ENCODE measurements around the gene PLEKHA7. TPM values are rescaled to one million over a fixed set of nuclear protein-coding genes. Genes with fewer than 3 reads are reported as not detected.

The PLEKHA7 gene
- polyA plus RNA-seq, 1 experiment: 0.05 TPM

DNA sequence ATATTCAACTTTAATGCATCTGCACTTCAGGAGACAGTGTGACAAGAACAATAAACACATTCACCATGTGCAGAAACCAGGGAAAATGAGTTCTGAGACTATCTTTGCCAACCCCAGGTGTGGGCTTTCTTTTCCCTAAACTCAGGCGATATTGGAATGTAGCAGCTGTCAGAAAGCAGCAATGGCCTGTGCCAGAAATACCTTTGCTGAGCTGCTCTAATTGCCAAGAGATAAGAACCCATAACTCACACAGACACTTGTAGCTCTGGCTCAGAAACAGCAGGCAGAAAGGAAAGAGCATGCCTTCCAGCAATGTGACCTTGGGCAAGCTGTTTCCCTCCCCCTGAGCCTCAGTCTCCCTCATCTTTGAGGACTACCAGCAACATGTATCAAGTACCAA lies 77.6 kb downstream of the PLEKHA7 start:
- Histone ChIP-seq H3K27ac (ENCODE audit: low read depth, low read length) (no peak overlapping the region), H3K9me3 (ENCODE audit: control insufficient read depth, insufficient read depth, low read length) (no peaks in the 10 kb centered on the region), H3K4me3 (ENCODE audit: low read depth, low read length) (no peak overlapping the region), H3K27me3 (ENCODE audit: control insufficient read depth, insufficient read depth, low read length) (peaks cover 8% of the 10 kb centered on the region)
- ChIA-PET POLR2A (no interaction called here), CTCF (interaction anchor here (0.6 to 1.6 kb wide), 7 partner anchors 13 to 1264 kb away, joined by 3 to 9 read pairs (median 6); no protein-coding TSS in a partner anchor)
- TF ChIP-seq, protein P1, sequence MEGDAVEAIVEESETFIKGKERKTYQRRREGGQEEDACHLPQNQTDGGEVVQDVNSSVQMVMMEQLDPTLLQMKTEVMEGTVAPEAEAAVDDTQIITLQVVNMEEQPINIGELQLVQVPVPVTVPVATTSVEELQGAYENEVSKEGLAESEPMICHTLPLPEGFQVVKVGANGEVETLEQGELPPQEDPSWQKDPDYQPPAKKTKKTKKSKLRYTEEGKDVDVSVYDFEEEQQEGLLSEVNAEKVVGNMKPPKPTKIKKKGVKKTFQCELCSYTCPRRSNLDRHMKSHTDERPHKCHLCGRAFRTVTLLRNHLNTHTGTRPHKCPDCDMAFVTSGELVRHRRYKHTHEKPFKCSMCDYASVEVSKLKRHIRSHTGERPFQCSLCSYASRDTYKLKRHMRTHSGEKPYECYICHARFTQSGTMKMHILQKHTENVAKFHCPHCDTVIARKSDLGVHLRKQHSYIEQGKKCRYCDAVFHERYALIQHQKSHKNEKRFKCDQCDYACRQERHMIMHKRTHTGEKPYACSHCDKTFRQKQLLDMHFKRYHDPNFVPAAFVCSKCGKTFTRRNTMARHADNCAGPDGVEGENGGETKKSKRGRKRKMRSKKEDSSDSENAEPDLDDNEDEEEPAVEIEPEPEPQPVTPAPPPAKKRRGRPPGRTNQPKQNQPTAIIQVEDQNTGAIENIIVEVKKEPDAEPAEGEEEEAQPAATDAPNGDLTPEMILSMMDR (IDR thresholded peaks at IDR 0.05; ENCODE audit: low read depth, low read length): no peak
- no peak for DNase-seq (ENCODE audit: low read depth, low spot score)

DNA sequence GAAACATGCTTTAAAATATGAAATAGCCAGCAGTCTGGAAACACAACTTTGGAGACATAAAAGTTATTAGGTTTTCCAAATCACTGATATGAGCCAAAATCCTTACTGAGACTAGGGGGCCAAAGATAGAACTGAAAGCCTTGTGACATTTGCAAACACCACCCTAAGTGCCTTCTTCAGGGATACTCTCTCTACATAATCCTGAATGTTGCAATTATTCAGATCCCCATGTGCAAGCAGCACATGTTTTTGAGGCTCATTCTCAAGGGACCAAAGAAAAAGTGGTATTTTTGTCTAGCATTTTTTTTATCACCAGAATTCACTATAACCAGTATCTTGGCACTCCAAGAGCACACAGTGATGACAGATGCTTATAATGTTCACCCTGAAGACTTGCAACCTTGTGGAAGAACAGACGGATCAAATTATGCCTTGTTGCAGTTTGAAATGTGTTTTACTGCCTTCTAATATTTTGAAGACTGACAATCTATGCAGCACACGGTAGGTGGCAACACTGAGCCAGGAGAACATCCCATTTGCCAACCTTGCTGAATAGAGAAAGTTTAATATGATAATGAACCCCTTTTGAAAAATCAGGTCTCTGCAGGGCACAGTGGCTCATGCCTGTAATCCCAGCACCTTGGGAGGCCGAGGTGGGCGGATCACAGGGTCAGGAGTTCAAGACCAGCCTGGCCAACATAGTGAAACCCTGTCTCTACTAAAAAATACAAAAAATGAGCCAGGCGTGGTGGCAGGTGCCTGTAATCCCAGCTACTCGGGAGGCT lies 78.5 kb downstream of the PLEKHA7 start:
- no peak overlapping the region for H3K4me3 ChIP-seq (ENCODE audit: low read depth, low read length)
- DNase-seq (ENCODE audit: low read depth, low spot score): peak; percentile 4
- H3K9me3 ChIP-seq (ENCODE audit: control insufficient read depth, insufficient read depth, low read length): no peaks in the 10 kb centered on the region
- POLR2A ChIA-PET: no interaction called here
- CTCF ChIA-PET: interaction anchor here (0.7 to 1.6 kb wide), 2 partner anchors 13 to 127 kb away, joined by 7 to 8 read pairs; no protein-coding TSS in a partner anchor
- no peak overlapping the region for H3K27ac ChIP-seq (ENCODE audit: low read depth, low read length)
- TF ChIP-seq, protein P1 (IDR thresholded peaks at IDR 0.05; ENCODE audit: low read depth, low read length): peak; percentile 80
- H3K27me3 ChIP-seq (ENCODE audit: control insufficient read depth, insufficient read depth, low read length): peaks cover 8% of the 10 kb centered on the region

DNA sequence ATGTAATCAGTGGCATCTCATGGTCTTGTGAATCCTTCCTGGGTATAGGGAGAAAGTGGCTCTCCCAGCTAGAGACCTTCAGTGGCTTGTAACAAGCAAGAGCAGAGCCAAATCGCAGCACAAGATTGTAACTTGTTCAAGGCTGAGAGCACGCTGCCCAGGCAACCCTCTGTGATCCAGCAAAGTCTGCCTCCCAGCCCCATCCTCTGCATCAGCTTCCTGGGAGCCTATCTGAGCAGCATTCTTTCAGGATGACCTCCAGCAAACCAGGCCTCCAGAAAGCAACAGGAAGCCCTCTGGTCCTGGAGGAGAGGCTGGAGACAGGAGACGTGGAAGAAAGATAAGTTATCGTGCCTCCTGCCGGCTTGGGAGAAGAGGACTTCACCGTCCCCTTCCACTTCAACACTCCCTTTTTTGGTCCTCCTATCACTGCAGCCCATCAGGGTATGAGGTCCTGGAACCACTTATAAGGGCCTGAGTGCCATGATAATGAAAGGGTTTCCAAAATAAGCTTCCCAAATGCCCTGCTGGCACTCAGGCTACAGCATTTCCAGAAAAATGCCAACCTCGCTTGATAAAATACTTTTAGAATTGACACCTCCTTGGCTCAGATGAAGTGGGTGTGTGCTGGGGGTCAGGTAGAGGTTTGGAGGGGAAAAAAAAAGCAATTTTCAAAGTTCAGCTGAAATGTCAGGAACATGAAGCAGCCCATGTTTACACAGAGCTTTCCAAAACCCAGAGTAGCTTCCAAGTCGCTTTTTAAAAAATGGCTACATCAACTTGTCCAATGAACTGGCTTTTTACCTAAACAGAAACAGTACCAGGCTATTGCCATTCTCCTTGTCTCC lies 80.2 kb downstream of the PLEKHA7 start:
- Histone ChIP-seq H3K27ac (ENCODE audit: low read depth, low read length) (no peak overlapping the region), H3K9me3 (ENCODE audit: control insufficient read depth, insufficient read depth, low read length) (no peaks in the 10 kb centered on the region), H3K27me3 (ENCODE audit: control insufficient read depth, insufficient read depth, low read length) (peaks cover 8% of the 10 kb centered on the region), H3K4me3 (ENCODE audit: low read depth, low read length) (no peak overlapping the region)
- POLR2A ChIA-PET: interaction anchor here (0.6 kb wide), 1 partner anchor 1639 kb away, joined by 9 read pairs; no protein-coding TSS in a partner anchor
- TF ChIP-seq, protein P1 (IDR thresholded peaks at IDR 0.05; ENCODE audit: low read depth, low read length): no peak
- CTCF ChIA-PET: interaction anchor here (0.6 to 1.2 kb wide), 2 partner anchors 114 to 129 kb away, joined by 3 read pairs; no protein-coding TSS in a partner anchor
- no peak for DNase-seq (ENCODE audit: low read depth, low spot score)

DNA sequence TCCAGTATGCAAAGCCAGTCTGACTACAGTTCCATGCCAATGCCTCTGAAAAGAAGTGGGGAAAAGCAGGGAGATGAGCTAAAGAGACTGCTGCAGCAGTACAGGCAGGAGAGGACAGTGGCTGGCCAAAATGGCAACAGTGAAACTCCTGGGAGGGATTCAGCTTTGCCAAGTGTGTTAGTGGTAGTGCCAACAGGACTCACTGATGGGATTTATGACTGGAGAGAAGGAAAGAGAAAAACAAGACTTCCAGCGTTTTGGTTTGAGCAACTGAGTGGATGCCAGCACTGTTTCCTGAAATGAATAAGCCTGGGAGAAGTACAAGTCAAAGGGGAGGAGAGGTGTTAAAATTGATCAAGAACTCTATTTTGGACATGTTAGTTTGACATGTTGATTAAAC lies 80.9 kb downstream of the PLEKHA7 start:
- POLR2A ChIA-PET: no interaction called here
- H3K27me3 ChIP-seq (ENCODE audit: control insufficient read depth, insufficient read depth, low read length): peaks cover 8% of the 10 kb centered on the region
- H3K27ac ChIP-seq (ENCODE audit: low read depth, low read length): no peak overlapping the region
- DNase-seq (ENCODE audit: low read depth, low spot score): no peak
- TF ChIP-seq, protein P1 (IDR thresholded peaks at IDR 0.05; ENCODE audit: low read depth, low read length): no peak
- H3K9me3 ChIP-seq (ENCODE audit: control insufficient read depth, insufficient read depth, low read length): no peaks in the 10 kb centered on the region
- CTCF ChIA-PET: interaction anchor here (0.6 to 1.2 kb wide), 2 partner anchors 113 to 130 kb away, joined by 3 read pairs; no protein-coding TSS in a partner anchor
- no peak overlapping the region for H3K4me3 ChIP-seq (ENCODE audit: low read depth, low read length)

Measured in AG04450 (cell line).